Limb (tissue), 2 donors: Measurements from ENCODE around the gene ADCY4.
A peak's percentile ranks its signal among the peaks of the same experiment; 100 is the strongest.

Experiments
- DNase-seq, 2 donors: peaks; one replicate each; pipeline ENCODE4 v3.0.0-alpha.2; 2016; ENCODE audit errors: extremely low spot score in 2 of 2

ADCY4 gene

DNA sequence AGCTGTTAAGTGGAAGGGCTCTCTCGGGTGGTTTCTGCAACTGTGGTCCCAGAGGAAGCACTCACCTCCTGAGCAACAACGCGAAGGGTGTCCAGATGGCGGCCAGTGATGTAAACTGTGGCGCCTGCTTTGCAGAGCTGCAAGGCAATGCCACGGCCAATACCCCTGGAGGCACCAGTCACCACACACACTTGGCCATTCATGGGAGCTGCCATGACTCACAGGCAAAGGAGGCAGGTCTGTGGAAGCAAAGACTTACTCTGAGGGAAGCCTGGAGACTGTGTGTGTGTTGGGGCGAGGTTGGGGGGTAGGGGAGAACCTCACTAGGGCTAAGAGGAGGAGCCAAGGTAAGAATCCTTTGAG lies 36.0 kb downstream of the ADCY4 start:
- no peak for DNase-seq

DNA sequence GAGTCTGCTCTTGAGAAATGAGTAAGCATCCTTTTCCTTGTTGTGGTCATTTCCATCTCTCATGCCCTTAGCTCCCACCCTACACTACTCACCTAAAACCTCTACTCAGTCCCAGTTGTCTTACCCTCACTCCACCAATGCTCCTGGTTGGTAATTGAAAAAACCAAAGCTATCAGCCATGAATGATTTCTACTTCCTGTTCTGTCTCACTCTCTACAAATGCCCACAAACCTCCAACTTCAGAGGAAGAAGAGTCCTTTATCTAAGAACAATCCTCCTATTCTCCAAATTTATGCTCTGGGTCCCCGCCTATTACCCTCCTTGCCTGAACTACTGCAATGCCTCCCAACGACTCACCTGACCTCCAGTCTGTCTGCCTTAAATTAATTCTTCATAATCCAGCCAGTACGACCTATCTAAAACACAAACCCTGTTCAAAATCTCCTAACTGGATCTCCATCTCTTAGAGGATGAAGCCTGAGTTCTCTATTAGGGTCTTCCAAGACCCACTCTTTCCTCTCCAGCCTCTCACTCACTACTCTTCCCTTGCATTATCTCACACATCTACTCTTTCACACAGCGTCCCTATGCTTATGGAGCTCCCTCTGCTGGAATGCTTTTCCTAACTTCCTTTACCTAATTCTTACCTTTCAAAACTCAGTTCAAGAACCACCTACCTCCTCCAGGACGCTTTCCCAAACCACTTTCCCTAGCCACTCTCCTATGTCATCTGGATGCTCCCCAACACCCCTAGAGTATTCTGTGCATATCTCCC lies 37.5 kb downstream of the ADCY4 start:
- no peak for DNase-seq

DNA sequence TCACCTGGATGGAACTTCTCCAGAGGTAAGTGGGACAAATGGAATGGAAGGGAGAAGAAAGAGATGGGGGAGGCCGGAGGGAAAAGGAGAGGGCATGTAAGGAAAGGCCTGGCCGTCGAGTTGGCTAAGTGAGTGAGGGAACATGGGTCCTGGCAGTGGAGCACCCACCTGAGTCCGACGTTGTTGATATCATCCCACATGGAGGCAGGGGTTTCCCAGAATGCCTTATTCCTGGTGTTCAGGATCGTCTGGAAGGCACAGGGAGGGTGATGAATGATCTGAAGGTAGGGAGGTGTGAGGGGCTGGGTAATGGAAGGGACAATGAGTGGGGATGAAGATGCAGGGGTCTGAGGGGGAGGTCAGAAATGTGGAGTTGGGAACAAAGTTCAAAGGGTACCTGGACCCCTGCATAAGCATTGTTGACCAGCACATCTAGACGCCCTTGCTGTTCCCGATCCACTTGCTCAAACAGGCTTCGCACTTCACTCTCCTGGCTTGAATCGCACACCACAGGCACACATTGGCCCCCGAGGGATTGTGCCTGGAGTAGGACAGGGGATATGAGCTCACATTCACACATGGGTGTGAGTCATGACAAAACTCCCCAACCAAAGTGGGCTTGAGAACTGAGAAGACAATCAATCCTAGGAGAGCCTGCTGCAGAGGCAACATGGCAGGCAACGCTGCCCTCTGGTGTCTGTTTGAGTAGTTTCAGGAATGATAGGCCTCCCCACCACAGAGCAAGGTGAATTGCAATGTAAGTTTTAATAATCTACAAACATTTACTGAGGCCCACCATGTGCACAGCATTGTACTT lies 38.3 kb downstream of the ADCY4 start:
- peak; percentile 71 to 79 for DNase-seq

DNA sequence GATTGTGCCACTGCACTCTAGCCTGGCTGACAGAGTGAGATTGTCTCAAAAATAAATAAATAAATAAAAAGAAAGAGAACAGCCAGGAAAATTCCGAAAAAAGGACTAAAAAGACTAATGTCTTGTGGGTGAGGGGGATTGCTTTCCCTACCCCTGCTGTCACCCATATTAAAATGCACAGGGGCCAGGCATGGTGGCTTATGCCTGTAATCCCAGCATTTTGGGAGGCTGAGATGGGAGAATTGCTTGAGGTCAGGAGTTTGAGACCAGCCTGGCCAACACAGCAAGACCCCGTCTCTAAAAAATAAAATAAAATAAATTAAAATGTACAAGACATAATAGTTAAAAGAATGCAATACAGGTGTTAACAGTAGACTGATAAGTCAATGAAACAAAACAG lies 41.3 kb downstream of the ADCY4 start:
- DNase-seq: no peak

DNA sequence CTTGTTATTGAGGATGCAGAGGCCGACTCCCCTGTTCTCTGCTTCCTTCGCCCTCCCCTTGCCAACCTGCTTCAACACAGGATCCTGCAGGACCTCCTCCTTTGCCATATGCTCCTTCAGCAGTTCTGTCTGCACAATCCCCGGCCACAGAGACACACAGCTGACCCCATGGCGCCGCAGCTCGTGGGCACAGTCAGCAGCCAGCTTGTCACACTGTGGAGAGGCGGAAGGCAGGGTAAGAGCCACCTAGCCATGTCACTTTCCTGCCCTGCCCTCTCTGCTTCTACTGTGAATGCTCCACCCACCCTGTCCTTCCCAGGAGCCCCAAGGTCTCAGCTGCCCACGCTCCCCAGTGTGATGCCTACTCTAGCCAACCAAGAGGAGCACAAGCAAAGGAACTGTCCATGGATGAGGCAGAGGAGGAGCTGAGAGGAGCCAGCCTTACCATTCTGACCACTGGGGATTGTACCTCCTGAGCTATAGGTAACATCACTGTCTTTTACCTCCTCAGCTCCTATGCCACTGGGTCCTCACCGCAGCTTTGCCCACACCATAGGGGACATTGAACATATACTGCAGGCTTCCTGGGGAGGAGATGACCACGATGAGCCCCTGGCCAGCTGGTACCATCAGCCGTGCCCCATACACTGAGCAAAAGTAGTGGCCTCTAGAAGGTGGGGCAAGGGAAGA lies 42.6 kb downstream of the ADCY4 start:
- no peak for DNase-seq

DNA sequence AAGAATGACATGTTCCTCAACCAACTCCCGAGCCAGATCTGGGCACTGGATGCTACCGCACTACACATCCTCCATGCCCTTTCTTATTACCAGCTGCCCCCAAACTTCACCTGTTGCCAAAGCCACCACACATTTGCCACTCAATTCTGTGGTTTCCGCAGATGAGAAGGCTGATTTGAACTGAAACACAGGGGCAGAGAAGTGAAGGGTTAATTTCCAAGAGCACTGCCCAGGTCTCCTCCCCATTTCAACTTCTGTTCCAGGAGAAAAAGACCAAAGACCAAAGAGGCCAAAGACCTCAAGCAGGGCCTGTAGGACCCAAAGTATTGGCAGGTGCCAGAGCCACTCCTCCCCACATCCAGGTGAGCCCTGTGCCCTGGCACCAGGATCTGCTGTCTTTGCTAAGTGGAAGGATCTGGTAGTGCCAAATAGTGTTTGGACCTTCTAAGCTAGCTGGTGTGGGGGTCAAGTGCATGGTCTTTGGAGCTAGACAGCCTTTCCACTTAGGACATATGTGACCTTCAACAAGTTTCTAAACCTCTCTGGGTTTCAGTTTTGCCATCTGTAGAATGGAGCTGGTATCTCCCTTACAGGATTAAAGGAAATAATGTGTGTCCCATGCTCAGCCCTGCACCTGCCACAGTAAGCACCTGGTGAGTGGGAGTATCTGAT lies 43.3 kb downstream of the ADCY4 start:
- no peak for DNase-seq

DNA sequence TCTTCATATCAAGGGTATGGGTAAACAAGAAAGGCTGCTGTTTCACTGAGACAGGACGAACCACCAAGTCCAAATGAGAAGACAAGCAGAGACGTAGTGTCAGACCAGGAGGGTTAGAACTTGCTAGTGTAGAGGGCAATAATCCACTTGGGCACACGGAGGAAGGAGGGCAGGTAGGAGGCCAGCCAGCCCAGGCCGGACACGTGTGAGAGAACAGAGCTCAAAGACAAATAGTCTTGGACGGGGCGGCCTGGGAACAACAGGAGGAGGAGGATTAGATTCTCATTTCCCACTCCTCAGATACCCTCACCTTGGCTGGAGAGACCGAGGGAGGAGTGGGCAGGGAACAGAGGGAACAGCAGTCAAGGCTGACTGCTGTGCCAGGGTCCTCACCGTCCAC lies 44.1 kb downstream of the ADCY4 start:
- no peak for DNase-seq

DNA sequence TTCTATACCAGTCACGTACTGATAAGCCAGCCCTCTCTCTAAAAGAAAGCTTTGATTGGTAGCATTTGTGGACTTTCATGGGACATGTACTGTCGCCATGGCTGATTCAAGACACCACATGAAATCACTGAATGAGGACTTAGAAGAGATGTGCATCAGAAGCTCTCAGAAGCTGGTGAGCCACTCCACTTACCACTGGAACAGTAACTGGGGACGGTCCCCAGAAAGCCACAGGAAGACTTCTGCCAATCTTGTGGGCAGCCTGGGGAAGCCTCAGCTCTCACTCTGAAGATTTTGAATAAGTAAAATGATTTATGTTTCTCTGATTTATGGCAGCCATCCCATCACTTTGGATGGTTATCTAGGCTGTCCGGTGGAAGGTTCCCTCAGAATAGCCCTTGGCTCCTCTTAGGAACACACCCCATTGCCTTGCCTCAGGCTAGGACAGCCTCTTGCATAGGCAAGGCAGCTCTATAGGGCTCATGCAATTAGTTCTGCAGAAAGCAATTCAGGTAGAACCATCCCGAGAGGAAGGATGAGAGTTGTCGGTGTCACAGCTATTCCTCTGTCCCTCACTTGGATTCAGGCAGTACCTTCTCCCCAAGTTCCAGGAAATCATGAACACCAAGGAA lies 45.1 kb downstream of the ADCY4 start:
- DNase-seq: no peak

DNA sequence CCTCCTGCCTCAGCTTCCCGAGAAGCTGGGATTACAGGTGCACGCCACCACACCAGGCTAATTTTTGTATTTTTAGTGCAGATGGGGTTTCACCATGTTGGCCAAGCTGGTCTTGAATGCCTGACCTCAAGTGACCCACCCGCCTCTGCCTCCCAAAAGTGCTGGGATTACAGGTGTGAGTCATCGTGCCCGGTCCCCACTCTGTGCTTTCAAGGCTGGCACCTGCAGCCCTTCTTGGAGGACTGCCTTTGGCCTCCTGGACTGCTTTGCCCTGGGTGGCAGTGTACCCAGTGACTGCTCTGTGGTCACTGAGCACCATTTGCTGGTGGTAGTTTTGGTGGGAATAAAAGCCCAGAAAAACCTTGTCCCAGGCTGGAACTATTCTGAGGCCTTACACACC lies 47.9 kb downstream of the ADCY4 start:
- no peak for DNase-seq

DNA sequence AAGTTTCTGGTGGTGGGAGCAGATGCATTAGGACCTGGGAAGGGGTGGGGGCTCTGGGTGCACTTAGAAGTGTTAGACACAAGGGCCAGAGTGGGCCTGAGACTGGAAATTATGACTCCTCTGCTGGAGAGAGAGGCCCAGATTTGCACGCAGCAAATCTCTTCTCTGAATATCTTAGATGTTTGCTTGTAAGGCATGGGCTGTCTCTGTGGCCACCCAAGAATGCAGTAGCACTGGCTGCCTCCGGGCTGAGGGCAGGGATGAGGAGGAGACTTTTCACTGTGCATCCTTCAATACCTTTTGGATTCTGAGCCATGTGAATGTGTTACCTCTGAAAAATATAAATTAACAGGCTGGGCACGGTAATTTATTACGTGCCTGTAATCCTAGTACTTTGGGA lies 49.5 kb downstream of the ADCY4 start:
- no peak for DNase-seq

DNA sequence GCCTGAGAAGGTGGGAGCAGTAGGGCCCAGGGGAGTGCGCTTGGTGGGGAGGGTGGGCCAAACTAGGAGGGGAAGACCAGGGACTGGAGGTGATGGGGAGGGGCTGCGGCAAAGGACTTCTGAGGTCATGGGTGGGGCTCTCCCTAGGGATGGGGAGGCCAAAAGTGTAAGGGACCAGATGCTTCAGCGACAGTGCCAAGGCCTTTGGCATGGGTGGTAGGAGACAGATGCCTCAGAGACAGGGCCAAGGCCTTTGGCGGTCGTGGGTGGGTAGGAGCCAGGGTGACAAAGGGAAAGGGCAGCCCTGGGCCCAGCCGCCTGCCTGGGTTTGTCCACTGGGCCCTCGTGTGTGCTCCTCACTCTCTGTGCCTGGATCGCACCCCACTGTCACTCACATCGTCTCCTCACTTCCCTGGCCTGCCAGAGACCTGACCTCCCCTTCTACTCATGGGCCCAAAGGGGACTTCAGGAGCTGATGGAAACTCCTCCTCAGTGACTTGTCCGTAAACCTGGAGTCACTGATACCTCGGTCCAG lies 50.3 kb downstream of the ADCY4 start:
- DNase-seq: no peak

DNA sequence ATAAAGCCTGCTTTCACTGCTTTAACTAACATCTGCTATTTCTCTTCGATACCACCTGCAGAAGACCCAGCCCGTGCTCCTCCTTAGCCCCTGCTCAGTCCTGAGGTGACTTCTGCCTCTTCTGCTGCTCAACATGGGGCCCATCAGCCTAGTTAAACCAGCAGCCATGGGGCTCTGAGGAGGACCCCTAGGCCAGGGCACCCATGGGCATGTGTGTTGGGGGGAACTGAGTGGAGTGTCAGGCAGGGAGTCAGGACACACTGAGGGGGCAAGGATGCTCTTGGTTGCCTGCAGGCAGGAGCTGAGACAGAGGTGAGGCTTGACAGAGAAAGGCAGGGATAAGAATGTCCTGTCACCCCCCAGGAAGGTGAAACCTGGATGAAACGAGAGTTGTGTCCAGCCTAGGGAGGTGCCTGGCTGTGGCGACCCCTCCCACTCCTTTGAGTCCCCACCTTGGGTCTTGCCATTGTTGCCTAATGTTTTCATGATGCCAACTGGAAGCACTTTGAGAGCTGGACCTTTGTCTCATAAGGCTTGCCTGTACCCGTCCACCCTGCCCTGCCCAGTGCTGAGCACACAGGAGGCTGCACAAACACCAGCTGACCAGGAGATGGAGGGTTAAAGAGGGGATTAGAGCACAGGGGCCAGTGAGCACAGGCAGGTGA lies 50.9 kb downstream of the ADCY4 start:
- no peak for DNase-seq

DNA sequence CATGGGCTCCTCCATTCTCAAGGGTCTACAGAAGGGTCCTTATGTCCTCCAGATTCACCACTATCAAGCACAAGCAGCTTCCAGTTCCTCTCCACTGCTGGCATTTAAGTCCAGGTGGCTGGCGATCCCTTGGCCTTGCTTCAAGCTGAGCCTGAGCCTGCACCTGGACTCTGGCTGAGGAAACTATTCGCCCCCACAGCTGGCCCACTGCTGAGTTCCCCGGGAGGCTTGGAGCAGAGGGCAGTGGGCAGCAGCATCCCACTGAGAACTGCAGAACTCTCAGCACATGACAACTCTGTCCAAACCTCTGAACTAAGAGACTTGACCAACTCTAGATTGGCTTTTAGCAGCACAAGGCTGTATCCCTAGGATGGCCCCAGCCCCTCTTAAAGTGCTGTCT lies 52.1 kb downstream of the ADCY4 start:
- DNase-seq: no peak

DNA sequence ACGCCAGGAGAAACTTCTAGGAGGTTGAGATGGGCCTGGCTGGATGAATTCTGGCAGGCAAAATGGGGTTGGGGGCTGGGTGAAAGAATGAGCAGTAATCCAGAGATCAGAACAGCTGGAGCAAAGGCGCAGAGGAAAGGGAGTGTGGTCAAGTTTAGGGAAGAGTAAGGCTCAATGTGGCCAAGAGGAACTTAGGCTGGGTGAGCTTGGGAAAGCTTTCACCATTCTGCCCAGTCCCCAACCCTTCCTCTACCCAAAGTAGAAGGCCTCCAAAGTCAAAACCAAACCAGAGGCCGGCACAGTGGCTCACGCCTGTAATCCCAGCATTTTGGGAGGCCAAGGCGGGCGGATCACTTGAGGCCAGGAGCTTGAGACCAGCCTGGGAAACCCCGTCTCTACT lies 53.2 kb downstream of the ADCY4 start:
- DNase-seq: no peak

DNA sequence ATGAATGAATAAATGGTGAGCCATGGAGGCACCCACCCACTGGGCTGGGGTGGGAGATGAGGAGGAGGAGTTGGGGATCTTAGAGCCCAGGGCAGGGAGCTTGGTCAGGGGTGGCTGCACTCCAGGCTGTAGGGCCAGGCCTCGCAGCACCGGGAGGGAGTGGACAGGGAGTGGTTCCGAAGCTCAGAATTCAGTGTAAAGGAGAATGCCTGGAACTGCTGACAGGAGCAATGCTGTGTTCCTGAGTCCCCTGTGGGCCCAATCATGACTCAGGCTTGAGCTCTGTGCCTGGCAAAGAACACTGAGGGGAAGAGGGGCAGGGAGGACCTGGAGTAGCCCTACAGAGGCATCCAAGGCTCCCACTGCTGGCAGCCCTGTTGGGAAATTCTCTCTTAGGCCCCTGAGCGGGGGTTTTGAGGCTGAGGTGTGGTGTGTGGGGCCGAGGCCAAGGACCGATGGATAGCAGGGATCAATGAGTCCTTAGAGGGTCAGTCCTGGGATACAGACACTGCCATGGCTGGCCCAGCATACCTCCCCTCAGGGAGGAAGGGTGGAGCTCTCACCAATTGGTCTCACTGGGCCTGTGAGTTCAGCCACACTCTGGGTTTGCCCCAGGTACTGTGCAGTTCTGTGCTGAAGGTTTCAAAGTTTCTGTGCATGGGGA lies 53.9 kb downstream of the ADCY4 start:
- no peak for DNase-seq

DNA sequence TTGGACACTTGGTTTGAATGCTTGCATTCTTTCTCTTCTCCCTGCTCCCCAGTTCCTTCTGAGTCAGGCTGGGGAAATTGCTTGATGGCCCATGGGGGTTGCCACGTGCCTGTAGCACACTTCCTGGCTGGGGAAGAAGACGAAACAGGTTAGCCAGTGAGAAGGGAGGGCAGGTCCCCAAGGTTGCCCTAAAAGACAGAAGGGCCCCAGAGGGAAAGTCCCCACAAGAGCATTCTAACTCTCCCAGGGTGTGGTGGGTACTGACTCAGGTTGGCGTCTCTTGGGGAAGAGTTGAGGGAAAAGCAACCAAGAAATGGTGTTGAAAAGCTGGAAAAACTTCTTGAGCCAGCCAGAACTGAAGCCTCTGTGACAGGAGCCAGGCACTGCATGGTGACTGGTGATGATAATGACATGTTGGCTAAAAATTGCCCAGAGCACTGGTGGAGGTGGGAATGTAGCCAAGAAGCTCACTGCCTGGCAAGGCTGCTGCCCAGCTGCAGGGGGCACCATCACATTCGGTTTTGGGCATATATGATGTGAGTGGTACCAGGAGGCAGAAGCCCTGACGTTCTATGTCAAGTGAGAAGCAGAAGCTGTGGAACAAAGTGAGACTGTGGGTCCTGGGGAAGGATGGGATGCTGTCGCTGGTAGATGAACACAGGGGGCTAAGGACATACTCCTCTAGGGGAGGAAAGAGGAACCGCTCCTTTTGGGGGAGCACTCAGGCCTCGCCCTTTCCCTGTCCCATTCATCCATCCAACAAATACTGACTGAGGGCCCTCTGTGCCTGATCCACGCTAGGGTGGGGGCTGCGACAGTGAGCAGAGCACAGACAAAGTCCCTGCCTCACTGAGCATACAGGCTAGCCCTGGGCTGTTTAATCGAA lies 55.3 kb downstream of the ADCY4 start:
- no peak for DNase-seq

DNA sequence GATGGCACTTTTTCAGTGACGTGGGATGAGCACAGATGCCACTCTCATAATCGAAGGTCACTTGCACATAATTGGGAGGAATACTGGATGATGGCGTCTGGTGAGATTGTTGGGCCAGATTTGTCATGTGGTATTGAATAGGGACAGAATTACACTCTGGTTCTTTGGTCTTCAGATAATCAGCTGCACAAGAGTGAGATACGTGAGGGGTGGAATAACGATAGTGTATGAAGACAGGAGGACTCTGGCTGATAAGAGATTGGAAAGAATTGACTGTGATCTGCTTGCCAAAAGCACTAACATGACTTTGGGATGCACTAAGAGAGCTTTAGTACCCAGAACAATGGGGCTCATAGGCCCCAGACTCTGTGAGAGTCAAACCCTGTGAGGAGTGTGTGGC lies 56.4 kb downstream of the ADCY4 start:
- DNase-seq: no peak

DNA sequence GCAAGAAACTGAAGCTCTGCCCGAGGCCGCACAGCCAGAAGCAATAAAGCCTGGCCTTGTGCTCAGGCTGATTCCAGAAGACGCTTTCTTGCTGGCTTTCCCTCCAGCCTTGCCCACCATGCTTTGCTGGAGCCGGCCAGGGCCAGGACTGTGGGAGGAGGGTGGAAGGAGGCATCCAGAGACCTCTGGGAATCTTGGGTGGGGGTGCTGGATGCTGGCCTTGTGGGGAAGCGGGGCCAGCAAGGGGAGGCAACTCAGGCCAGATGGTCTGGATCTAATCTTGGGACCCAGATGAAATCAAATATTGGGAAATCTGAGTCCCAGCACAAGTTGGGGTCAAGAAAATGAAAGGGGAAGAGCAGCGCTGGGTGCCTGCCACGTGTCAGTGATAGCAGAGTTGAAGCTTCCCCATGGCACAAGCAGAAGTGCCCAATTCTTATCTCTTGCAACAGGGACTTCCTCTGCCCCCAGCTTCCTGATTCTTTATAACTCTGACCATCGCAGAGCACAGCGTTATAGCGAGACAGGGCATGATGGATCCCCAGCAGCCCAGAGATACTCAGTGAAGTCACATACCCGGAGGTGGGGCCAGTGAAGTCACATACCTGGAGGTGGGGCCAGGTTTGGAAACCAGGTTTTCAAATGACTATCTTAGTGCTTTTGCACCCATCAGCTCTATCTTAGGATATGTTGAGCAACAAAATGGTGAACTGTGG lies 57.1 kb downstream of the ADCY4 start:
- no peak for DNase-seq
